ENCODE data around the gene PAPPA2.

The PAPPA2 gene

DNA sequence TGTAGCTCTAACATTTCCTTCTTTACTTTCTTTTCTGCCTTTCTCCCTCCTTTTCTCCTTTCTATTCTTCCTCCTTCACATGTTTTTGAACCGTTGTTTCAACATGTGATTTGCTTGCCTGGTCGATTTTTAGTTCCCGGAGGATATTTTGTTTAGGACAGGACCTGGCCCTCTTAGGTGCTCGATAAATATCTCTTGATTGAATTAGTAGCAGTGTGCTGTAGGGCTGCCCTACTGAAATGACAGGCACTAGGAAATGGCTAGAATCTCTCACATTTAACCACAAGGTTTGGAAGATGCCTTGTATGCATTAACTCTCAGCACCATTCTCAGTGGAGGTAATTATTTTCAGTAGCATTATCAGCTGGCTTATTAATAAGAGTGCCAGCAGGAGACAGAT lies 305.6 kb downstream of the PAPPA2 start:
- in situ Hi-C loops (cut with HindIII; ENCODE audit: low sequenced_read_pairs), result no loop called here
- no peak overlapping the region for H3K4me3 ChIP-seq (ENCODE audit: low read depth, low read length)
- no peak for DNase-seq (ENCODE audit: low read depth)
- TF ChIP-seq, protein P1, sequence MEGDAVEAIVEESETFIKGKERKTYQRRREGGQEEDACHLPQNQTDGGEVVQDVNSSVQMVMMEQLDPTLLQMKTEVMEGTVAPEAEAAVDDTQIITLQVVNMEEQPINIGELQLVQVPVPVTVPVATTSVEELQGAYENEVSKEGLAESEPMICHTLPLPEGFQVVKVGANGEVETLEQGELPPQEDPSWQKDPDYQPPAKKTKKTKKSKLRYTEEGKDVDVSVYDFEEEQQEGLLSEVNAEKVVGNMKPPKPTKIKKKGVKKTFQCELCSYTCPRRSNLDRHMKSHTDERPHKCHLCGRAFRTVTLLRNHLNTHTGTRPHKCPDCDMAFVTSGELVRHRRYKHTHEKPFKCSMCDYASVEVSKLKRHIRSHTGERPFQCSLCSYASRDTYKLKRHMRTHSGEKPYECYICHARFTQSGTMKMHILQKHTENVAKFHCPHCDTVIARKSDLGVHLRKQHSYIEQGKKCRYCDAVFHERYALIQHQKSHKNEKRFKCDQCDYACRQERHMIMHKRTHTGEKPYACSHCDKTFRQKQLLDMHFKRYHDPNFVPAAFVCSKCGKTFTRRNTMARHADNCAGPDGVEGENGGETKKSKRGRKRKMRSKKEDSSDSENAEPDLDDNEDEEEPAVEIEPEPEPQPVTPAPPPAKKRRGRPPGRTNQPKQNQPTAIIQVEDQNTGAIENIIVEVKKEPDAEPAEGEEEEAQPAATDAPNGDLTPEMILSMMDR (IDR thresholded peaks at IDR 0.05; ENCODE audit: low read depth, low read length, missing control alignments), result no peak

DNA sequence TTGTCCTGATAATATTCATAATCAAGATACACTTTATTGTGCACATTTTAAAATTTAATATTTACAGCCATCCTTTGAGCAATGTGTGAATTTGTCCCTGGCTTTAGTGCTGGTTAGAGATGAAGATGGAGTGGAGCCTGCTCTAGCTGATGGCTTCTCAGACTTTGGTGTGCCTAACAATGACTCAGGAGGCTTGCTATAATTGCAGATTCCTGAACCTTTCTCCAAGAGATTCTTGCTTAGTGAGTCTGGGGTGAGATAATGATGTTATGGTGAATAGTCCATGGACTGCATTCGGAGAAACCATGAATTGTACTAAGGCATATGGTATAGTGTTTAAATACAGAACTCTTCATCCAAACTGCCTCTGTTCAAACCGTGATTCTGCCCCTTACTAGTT lies 307.1 kb downstream of the PAPPA2 start:
- in situ Hi-C loops (cut with HindIII; ENCODE audit: low sequenced_read_pairs), result no loop called here
- no peak for DNase-seq (ENCODE audit: low read depth)
- TF ChIP-seq, protein P1 (IDR thresholded peaks at IDR 0.05; ENCODE audit: low read depth, low read length, missing control alignments), result no peak

DNA sequence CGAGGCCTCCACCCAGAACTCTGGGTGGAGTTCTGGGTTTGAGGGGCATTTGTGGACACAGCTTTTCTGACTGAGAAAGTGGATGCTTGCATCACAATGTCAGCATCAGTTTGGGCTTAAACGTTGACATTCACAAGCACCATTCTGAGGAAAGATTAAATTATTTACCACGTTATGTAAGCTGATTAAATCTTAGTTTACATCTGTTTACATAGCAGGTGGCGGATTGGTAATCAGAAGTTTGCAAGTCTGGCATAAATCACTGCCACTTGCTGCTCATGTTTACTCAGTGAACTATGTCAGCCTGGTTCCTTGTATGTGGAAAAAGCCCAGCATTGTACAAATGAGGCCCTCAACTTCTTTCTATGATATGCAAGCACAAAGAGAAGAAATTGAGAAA lies 310.1 kb downstream of the PAPPA2 start:
- DNase-seq (ENCODE audit: low read depth), result no peak

More for the DNA sequence above, 307.1 kb downstream of the PAPPA2 start:
- H3K4me3 ChIP-seq (ENCODE audit: low read depth, low read length), result no peak overlapping the region

DNA sequence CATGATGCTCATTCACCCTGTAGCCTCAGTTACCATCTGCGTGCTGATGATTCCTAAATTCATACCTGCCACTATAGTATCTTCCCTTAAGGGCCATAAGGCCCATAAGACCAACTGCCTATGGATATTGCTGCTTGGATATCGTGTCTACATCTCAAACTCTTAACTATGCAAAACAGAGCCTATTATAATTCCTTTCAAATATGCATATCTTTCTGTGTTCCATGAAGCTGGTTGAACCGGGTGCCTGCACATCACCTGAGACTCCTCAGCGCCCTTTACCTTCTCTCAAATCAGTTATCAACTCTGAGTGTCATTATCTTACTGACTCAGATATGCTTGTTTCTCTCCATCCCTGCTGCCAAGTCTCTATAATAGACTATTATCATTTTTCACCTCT lies 311.2 kb downstream of the PAPPA2 start:
- H3K4me3 ChIP-seq (ENCODE audit: low read depth, low read length), result no peak overlapping the region
- TF ChIP-seq, protein P1 (IDR thresholded peaks at IDR 0.05; ENCODE audit: low read depth, low read length, missing control alignments), result no peak
- in situ Hi-C loops (cut with HindIII; ENCODE audit: low sequenced_read_pairs), result no loop called here
- no peak for DNase-seq (ENCODE audit: low read depth)

More for the DNA sequence above, 310.1 kb downstream of the PAPPA2 start:
- TF ChIP-seq, protein P1 (IDR thresholded peaks at IDR 0.05; ENCODE audit: low read depth, low read length, missing control alignments), result no peak
- H3K4me3 ChIP-seq (ENCODE audit: low read depth, low read length), result no peak overlapping the region
- in situ Hi-C loops (cut with HindIII; ENCODE audit: low sequenced_read_pairs), result no loop called here

DNA sequence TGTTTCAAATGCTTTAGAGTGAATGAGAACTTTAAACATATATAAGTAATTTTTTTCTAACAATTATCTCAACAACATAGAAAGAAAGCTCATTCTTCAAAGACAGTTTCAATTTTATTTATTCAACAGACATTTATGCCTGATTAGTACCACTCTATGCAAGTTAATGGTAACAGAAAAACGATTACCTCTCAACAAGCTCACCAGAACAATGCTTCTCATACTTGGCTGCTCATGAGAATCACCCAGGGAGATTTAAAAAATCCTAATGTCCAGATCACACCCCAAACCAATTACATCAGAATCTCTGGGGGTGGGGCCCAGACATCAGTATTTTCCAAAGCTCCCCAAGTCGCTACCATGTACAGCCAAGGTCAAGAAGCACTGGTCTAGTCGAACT lies 312.4 kb downstream of the PAPPA2 start:
- H3K4me3 ChIP-seq (ENCODE audit: low read depth, low read length), result no peak overlapping the region
- no peak for DNase-seq (ENCODE audit: low read depth)
- TF ChIP-seq, protein P1 (IDR thresholded peaks at IDR 0.05; ENCODE audit: low read depth, low read length, missing control alignments), result no peak
- in situ Hi-C loops (cut with HindIII; ENCODE audit: low sequenced_read_pairs), result no loop called here

DNA sequence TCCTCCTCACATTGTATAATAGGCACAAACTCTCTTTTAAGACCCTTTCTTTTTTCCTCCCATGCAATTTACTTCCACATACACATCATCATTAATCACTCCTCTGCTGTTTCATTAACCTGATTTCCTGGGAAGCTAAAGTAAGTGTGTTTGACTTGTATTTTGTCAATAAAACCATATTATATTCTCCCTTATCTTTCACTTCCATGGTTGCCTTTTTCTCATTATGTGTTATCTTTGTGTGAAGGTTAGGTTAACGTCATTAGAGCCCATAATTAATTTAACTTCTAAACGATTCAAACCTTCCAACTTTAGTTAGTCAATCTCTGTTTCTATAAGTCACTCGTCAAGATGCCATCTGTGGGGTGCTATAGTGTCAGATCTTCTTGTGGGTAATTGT lies 313.0 kb downstream of the PAPPA2 start:
- in situ Hi-C loops (cut with HindIII; ENCODE audit: low sequenced_read_pairs), result no loop called here
- no peak overlapping the region for H3K4me3 ChIP-seq (ENCODE audit: low read depth, low read length)
- DNase-seq (ENCODE audit: low read depth), result no peak
- TF ChIP-seq, protein P1 (IDR thresholded peaks at IDR 0.05; ENCODE audit: low read depth, low read length, missing control alignments), result no peak

DNA sequence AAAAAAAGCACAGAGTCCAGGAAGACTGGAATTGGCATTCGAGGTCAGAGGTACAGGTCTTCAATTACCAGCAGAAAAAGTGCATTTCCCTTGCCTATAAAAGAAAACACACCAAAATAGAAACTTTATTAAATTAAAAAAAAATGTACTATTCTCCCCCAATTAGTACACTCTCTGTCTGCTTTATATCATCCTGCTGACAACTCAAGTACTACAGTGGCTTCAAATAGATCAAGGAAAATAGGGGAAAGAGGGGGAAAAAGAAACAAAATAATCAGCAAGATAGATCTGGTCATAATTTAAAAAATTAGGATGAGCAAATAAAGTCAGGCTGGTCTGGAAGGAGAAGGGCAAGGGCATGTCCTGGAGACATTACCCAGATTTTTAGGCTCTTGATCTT lies 315.1 kb downstream of the PAPPA2 start:
- TF ChIP-seq, protein P1 (IDR thresholded peaks at IDR 0.05; ENCODE audit: low read depth, low read length, missing control alignments), result no peak
- H3K4me3 ChIP-seq (ENCODE audit: low read depth, low read length), result no peak overlapping the region
- in situ Hi-C loops (cut with HindIII; ENCODE audit: low sequenced_read_pairs), result no loop called here
- no peak for DNase-seq (ENCODE audit: low read depth)
